ENCODE results near the gene DEFB116.
"Not testable (repeated sequence)": the region's sequence is repeated elsewhere in the genome, so short reads cannot be mapped to it uniquely, and the experiment has no call there.

Gene DEFB116

GRCh38 chr20:31308535-31309162 lies at the start of gene DEFB116:
Gene DEFB116 (minus strand): TSS chr20:31308585. CDS start chr20:31308585, 0 bp downstream.
- TF ChIP-seq CTCF (IDR thresholded peaks at IDR 0.05) = no peak
- no peaks in the 10 kb centered on the region for H3K27me3 ChIP-seq
- no peaks in the 10 kb centered on the region for H3K4me1 ChIP-seq (ENCODE audit: control insufficient read depth in 1 of 2, insufficient read depth in 1 of 2, low read depth in 1 of 2, low read length in 1 of 2)
- H3K36me3 ChIP-seq = no peaks in the 10 kb centered on the region
- no peak within 1 kb of the TSS for H3K27ac ChIP-seq
- H3K9me3 ChIP-seq = no peaks in the 10 kb centered on the region
- no peak within 1 kb of the TSS for H3K4me3 ChIP-seq (ENCODE audit: low read depth in 1 of 2, low read length in 1 of 2)

- Histone ChIP-seq H3K4me3 (ENCODE audit: low read depth in 1 of 2, low read length in 1 of 2) (no peak overlapping the region), H3K36me3 (no peaks in the 10 kb centered on the region), H3K4me1 (ENCODE audit: control insufficient read depth in 1 of 2, insufficient read depth in 1 of 2, low read depth in 1 of 2, low read length in 1 of 2) (no peaks in the 10 kb centered on the region), H3K27ac (no peak overlapping the region), H3K9me3 (no peaks in the 10 kb centered on the region), H3K27me3 (no peaks in the 10 kb centered on the region)
- TF ChIP-seq CTCF (IDR thresholded peaks at IDR 0.05) = no peak
Observed at GRCh38 chr20:31355981-31356380, 47.6 kb upstream of the DEFB116 start.

- H3K36me3 ChIP-seq = no peaks in the 10 kb centered on the region
- H3K27ac ChIP-seq = no peak overlapping the region
- TF ChIP-seq CTCF (IDR thresholded peaks at IDR 0.05) = no peak
- H3K4me3 ChIP-seq (ENCODE audit: low read depth in 1 of 2, low read length in 1 of 2) = no peak overlapping the region
- H3K27me3 ChIP-seq = no peaks in the 10 kb centered on the region
- no peaks in the 10 kb centered on the region for H3K9me3 ChIP-seq
- H3K4me1 ChIP-seq (ENCODE audit: control insufficient read depth in 1 of 2, insufficient read depth in 1 of 2, low read depth in 1 of 2, low read length in 1 of 2) = no peaks in the 10 kb centered on the region
Observed at GRCh38 chr20:31341470-31341869, 33.1 kb upstream of the DEFB116 start.

- no peaks in the 10 kb centered on the region for H3K9me3 ChIP-seq
- H3K27ac ChIP-seq = no peak overlapping the region
- no peaks in the 10 kb centered on the region for H3K4me1 ChIP-seq (ENCODE audit: control insufficient read depth in 1 of 2, insufficient read depth in 1 of 2, low read depth in 1 of 2, low read length in 1 of 2)
- H3K4me3 ChIP-seq (ENCODE audit: low read depth in 1 of 2, low read length in 1 of 2) = no peak overlapping the region
- no peaks in the 10 kb centered on the region for H3K27me3 ChIP-seq
- TF ChIP-seq CTCF (IDR thresholded peaks at IDR 0.05) = no peak
- H3K36me3 ChIP-seq = no peaks in the 10 kb centered on the region
Observed at GRCh38 chr20:31330893-31331292, 22.5 kb upstream of the DEFB116 start.

- H3K27ac ChIP-seq = no peak overlapping the region
- no peak for TF ChIP-seq CTCF (IDR thresholded peaks at IDR 0.05)
- no peaks in the 10 kb centered on the region for H3K36me3 ChIP-seq
- no peaks in the 10 kb centered on the region for H3K27me3 ChIP-seq
- H3K4me3 ChIP-seq (ENCODE audit: low read depth in 1 of 2, low read length in 1 of 2) = no peak overlapping the region
- H3K9me3 ChIP-seq = no peaks in the 10 kb centered on the region
- no peaks in the 10 kb centered on the region for H3K4me1 ChIP-seq (ENCODE audit: control insufficient read depth in 1 of 2, insufficient read depth in 1 of 2, low read depth in 1 of 2, low read length in 1 of 2)
Observed at GRCh38 chr20:31322504-31322903, 14.1 kb upstream of the DEFB116 start.

- H3K4me1 ChIP-seq (ENCODE audit: control insufficient read depth in 1 of 2, insufficient read depth in 1 of 2, low read depth in 1 of 2, low read length in 1 of 2); H3K36me3 ChIP-seq; H3K27me3 ChIP-seq; H3K4me3 ChIP-seq (ENCODE audit: low read depth in 1 of 2, low read length in 1 of 2); H3K9me3 ChIP-seq; H3K27ac ChIP-seq: not testable (repeated sequence)
Observed at GRCh38 chr20:31284964-31285363, 23.4 kb downstream of the DEFB116 start.
